Karpas-422 (cell line): ENCODE results near the gene RAB11FIP4. TPM values are rescaled to one million over a fixed set of nuclear protein-coding genes. Genes with fewer than 3 reads are reported as not detected.

Source experiments
- DNase-seq: peaks from one replicate; pipeline ENCODE4 v3.0.0-alpha.2; 2015
- H2AFZ ChIP-seq: fragments of 200-600 bp; sonication (generic); 2 replicates; pipeline ENCODE4 v1.6.1; 2014; ENCODE audit warnings: antibody characterized with exemption, low read length, mixed read lengths
- H3K27ac ChIP-seq: fragments of 200-600 bp; sonication (generic); 2 replicates; pipeline ENCODE4 v1.5.1; 2014; ENCODE audit warnings: mild to moderate bottlenecking, low read length, moderate library complexity
- H3K27me3 ChIP-seq: fragments of 200-600 bp; sonication (generic); 2 replicates; pipeline ENCODE4 v1.6.1; 2014; ENCODE audit warnings: low read length, mixed read lengths
- H3K36me3 ChIP-seq: fragments of 200-600 bp; sonication (generic); 2 replicates; pipeline ENCODE4 v1.6.1; 2014; ENCODE audit warnings: low read length, mixed read lengths; ENCODE audit not compliant: insufficient read depth
- H3K4me1 ChIP-seq: fragments of 200-600 bp; sonication (generic); 2 replicates; pipeline ENCODE4 v1.6.1; 2014; ENCODE audit warnings: mild to moderate bottlenecking, low read length, mixed read lengths
- H3K4me2 ChIP-seq: fragments of 200-600 bp; sonication (generic); 2 replicates; pipeline ENCODE4 v1.6.1; 2014; ENCODE audit warnings: low read length, low read depth, mild to moderate bottlenecking; ENCODE audit not compliant: poor library complexity, severe bottlenecking
- H3K4me3 ChIP-seq: fragments of 200-600 bp; sonication (generic); 2 replicates; pipeline ENCODE4 v1.5.1; 2014; ENCODE audit warnings: mild to moderate bottlenecking, antibody characterized with exemption, low read length, mixed read lengths
- H3K79me2 ChIP-seq: fragments of 200-600 bp; sonication (generic); 2 replicates; pipeline ENCODE4 v1.6.1; 2014; ENCODE audit warnings: mild to moderate bottlenecking, low read length, mixed read lengths
- H3K9ac ChIP-seq: fragments of 200-600 bp; sonication (generic); 2 replicates; pipeline ENCODE4 v1.6.0; 2014; ENCODE audit warnings: low read length
- H3K9me2 ChIP-seq: fragments of 200-600 bp; sonication (generic), shearing (Covaris generic); replicated peaks from 2 replicates; pipeline ENCODE4 v1.6.0; 2014; ENCODE audit warnings: mild to moderate bottlenecking, low read length, moderate library complexity; ENCODE audit not compliant: insufficient read depth
- H3K9me3 ChIP-seq: fragments of 300-700, 200-600 bp; sonication (generic); 2 replicates; pipeline ENCODE4 v1.6.1; 2014; ENCODE audit warnings: low read length, mixed read lengths
- H4K20me1 ChIP-seq: fragments of 200-600 bp; sonication (generic); 2 replicates; pipeline ENCODE4 v1.6.1; 2014; ENCODE audit warnings: mild to moderate bottlenecking, antibody characterized with exemption, low read length, low read depth; ENCODE audit not compliant: insufficient read depth
- total RNA-seq: library from RNA; depleted of rRNA; stranded (reverse); fragments of >200 nt; shearing (Covaris generic); gene quantifications from 2 replicates; pipeline ENCODE4 v1.2.3, GENCODE V29; 2014; ENCODE audit warnings: low replicate concordance

Gene RAB11FIP4
- total RNA-seq, 1 experiment from 2014 or later = 3.6 TPM

DNA sequence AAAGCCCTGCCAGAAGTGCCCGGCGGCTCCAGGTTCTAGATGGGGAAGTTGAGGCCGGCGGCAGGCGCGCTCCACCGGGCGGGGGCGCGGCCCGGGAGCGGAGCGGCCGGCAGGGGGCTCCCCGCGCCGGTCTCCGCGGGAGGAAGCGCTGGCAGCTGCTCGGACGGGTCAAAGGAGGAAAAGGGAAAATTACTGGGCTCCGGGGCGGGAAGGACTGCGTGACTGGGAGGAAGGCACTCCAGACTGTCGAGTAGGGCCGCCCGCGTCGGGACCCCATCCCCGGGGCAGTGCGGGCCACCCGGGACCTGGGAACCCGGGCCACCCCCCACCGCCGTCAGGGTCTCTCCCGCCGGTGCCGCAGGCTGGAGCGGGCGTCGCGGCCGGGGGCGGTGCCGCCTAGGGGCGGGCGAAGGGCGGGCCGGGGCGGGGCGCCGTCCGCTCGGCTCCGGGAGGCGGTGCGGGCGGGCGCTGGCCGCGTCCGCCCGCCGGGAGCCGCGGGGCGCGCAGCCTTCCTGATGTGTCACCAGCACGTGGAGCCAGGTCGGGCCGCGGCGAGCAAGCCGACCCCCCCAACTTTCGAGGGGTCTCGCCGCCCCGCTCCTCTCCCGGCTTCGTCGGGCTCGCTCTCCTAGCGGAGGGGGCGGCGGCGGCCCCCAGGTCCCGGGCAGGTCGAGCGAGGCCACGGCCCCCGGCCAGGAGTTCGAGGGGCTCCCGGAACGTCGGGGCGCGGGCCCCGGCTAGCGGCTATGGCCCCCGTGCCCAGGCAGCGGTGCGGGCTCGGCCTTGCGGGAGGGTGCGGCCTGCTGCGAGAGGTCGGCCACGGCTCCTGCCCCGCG lies 167.5 kb downstream of the RAB11FIP4 start:
- H3K9ac ChIP-seq = peak overlapping the region; percentile 67

GRCh38 chr17:31559584-31560501 lies 168.4 kb downstream of the RAB11FIP4 start:
- Histone ChIP-seq H3K79me2 (no peaks in the 10 kb centered on the region), H3K36me3 (no peaks in the 10 kb centered on the region), H3K4me3 (no peak overlapping the region), H2AFZ (no peak overlapping the region), H3K9me3 (no peaks in the 10 kb centered on the region), H4K20me1 (no peaks in the 10 kb centered on the region), H3K4me1 (no peaks in the 10 kb centered on the region), H3K9me2 (no peaks in the 10 kb centered on the region), H3K27me3 (no peaks in the 10 kb centered on the region), H3K4me2 (no peak overlapping the region), H3K9ac (no peak overlapping the region), H3K27ac (no peak overlapping the region)
- no peak for DNase-seq

More for the DNA sequence above, 167.5 kb downstream of the RAB11FIP4 start:
- H3K4me2 ChIP-seq = peak overlapping the region; percentile 76
- no peaks in the 10 kb centered on the region for H3K9me3 ChIP-seq
- no peaks in the 10 kb centered on the region for H3K79me2 ChIP-seq
- no peaks in the 10 kb centered on the region for H3K27me3 ChIP-seq
- H2AFZ ChIP-seq = peak overlapping the region; percentile 78; the same call in 1 of the 2 replicates
- H3K36me3 ChIP-seq = no peaks in the 10 kb centered on the region
- H3K9me2 ChIP-seq = no peaks in the 10 kb centered on the region
- no peaks in the 10 kb centered on the region for H4K20me1 ChIP-seq
- no peaks in the 10 kb centered on the region for H3K4me1 ChIP-seq
- peak overlapping the region; percentile 67; the same call in 1 of the 2 replicates for H3K4me3 ChIP-seq
- H3K27ac ChIP-seq = no peak overlapping the region
- peak; percentile 75 for DNase-seq

DNA sequence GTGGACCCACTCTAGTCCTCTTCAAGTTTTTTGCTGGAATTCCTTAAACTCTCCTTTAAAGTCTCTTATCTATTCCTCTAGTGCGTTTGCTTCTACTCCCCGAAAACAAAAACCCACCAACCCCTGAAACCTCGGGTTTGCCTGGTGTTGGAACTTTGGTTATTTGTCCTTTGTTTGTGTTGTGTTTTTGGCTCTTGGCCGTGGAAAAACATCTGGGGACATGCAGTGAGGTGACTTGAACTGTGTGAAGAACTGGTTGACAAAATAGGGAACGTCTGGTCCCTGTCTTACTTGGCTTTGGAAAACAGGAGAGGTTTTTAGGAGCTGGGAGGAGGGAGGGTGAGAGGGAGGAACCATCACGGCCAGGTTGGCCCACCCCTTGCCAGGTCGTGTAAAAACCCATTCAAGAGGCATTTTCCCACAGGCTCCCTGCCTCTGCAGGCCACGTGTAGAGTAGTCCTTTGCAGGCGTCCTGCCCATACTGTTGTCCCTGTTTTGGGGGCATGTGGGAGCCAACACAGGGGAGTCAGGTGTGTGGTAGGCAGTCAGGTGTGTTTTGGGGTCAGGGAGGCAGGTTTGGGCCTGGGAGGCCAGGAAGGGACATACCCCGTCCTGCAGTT lies 169.3 kb downstream of the RAB11FIP4 start:
- no peaks in the 10 kb centered on the region for H4K20me1 ChIP-seq
- no peaks in the 10 kb centered on the region for H3K27me3 ChIP-seq
- no peak overlapping the region for H3K4me3 ChIP-seq
- H3K9me3 ChIP-seq = no peaks in the 10 kb centered on the region
- H2AFZ ChIP-seq = no peak overlapping the region
- no peak overlapping the region for H3K9ac ChIP-seq
- H3K79me2 ChIP-seq = no peaks in the 10 kb centered on the region
- H3K4me1 ChIP-seq = no peaks in the 10 kb centered on the region
- H3K4me2 ChIP-seq = no peak overlapping the region
- H3K27ac ChIP-seq = no peak overlapping the region
- no peak for DNase-seq
- H3K36me3 ChIP-seq = no peaks in the 10 kb centered on the region
- no peaks in the 10 kb centered on the region for H3K9me2 ChIP-seq

- H3K79me2 ChIP-seq = no peaks in the 10 kb centered on the region
- H3K4me1 ChIP-seq = no peaks in the 10 kb centered on the region
- H3K9me2 ChIP-seq = no peaks in the 10 kb centered on the region
- no peak overlapping the region for H3K4me2 ChIP-seq
- no peak for DNase-seq
- H3K36me3 ChIP-seq = no peaks in the 10 kb centered on the region
- no peaks in the 10 kb centered on the region for H4K20me1 ChIP-seq
- no peak overlapping the region for H2AFZ ChIP-seq
- H3K4me3 ChIP-seq = no peak overlapping the region
- H3K27ac ChIP-seq = no peak overlapping the region
- no peak overlapping the region for H3K9ac ChIP-seq
- no peaks in the 10 kb centered on the region for H3K9me3 ChIP-seq
- H3K27me3 ChIP-seq = no peaks in the 10 kb centered on the region
These were observed 170.2 kb downstream of the RAB11FIP4 start for GRCh38 chr17:31561469-31562375.

- no peak overlapping the region for H3K27ac ChIP-seq
- no peaks in the 10 kb centered on the region for H3K27me3 ChIP-seq
- H4K20me1 ChIP-seq = no peaks in the 10 kb centered on the region
- H3K36me3 ChIP-seq = no peaks in the 10 kb centered on the region
- H3K79me2 ChIP-seq = no peaks in the 10 kb centered on the region
- no peaks in the 10 kb centered on the region for H3K4me1 ChIP-seq
- no peaks in the 10 kb centered on the region for H3K9me2 ChIP-seq
- H3K4me3 ChIP-seq = no peak overlapping the region
- no peak overlapping the region for H3K4me2 ChIP-seq
- H3K9me3 ChIP-seq = no peaks in the 10 kb centered on the region
- no peak overlapping the region for H3K9ac ChIP-seq
- DNase-seq = no peak
- no peak overlapping the region for H2AFZ ChIP-seq
These were observed 170.9 kb downstream of the RAB11FIP4 start for GRCh38 chr17:31562376-31562840.

DNA sequence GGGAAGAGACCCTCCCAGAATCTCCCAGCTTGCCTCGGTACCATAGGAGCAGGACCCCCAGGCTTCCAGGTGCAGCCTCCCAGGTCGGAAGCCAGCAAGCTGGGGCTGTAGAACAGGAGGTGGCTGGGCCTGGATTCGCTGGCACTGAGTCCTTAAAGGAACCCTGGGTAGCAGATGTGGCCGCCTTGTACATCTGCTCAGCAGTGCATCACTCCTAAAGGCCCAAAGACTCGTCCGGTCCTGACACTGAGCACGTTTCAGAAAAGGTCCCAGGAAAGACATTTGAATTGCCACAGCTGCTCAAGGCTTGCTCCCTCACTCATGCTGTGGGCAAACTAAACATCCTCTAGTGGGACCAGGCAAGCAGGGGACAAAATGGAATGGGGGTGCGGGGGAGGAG lies 172.8 kb downstream of the RAB11FIP4 start:
- no peak overlapping the region for H3K27ac ChIP-seq
- H3K36me3 ChIP-seq = no peaks in the 10 kb centered on the region
- H3K9me2 ChIP-seq = no peaks in the 10 kb centered on the region
- no peak overlapping the region for H3K4me3 ChIP-seq
- H3K9me3 ChIP-seq = no peaks in the 10 kb centered on the region
- no peaks in the 10 kb centered on the region for H3K27me3 ChIP-seq
- H3K4me1 ChIP-seq = no peaks in the 10 kb centered on the region
- H3K79me2 ChIP-seq = no peaks in the 10 kb centered on the region
- no peaks in the 10 kb centered on the region for H4K20me1 ChIP-seq
- no peak overlapping the region for H3K4me2 ChIP-seq
- no peak overlapping the region for H2AFZ ChIP-seq
- H3K9ac ChIP-seq = no peak overlapping the region
- DNase-seq = no peak

- H3K79me2 ChIP-seq = no peaks in the 10 kb centered on the region
- H3K4me2 ChIP-seq = no peak overlapping the region
- no peaks in the 10 kb centered on the region for H4K20me1 ChIP-seq
- no peak overlapping the region for H3K4me3 ChIP-seq
- no peak for DNase-seq
- H3K9me2 ChIP-seq = no peaks in the 10 kb centered on the region
- no peak overlapping the region for H3K9ac ChIP-seq
- no peaks in the 10 kb centered on the region for H3K4me1 ChIP-seq
- no peak overlapping the region for H3K27ac ChIP-seq
- H3K36me3 ChIP-seq = no peaks in the 10 kb centered on the region
- no peaks in the 10 kb centered on the region for H3K9me3 ChIP-seq
- no peak overlapping the region for H2AFZ ChIP-seq
- no peaks in the 10 kb centered on the region for H3K27me3 ChIP-seq
These were observed 173.4 kb downstream of the RAB11FIP4 start for GRCh38 chr17:31564883-31565301.
